Activated CD8-positive, alpha-beta memory T cell treated with anti-CD3 and anti-CD28 coated beads, Interleukin-2, amount 50 U/mL, for 4 hours (primary cell): ENCODE measurements around the gene GLIPR1L1.
"Not testable (repeated sequence)": the region's sequence is repeated elsewhere in the genome, so short reads cannot be mapped to it uniquely, and the experiment has no call there.

Experiments used
- DNase-seq: peaks from one replicate; pipeline ENCODE4 v3.0.0-alpha.2; 2020

Gene GLIPR1L1, protein sequence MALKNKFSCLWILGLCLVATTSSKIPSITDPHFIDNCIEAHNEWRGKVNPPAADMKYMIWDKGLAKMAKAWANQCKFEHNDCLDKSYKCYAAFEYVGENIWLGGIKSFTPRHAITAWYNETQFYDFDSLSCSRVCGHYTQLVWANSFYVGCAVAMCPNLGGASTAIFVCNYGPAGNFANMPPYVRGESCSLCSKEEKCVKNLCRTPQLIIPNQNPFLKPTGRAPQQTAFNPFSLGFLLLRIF

DNA sequence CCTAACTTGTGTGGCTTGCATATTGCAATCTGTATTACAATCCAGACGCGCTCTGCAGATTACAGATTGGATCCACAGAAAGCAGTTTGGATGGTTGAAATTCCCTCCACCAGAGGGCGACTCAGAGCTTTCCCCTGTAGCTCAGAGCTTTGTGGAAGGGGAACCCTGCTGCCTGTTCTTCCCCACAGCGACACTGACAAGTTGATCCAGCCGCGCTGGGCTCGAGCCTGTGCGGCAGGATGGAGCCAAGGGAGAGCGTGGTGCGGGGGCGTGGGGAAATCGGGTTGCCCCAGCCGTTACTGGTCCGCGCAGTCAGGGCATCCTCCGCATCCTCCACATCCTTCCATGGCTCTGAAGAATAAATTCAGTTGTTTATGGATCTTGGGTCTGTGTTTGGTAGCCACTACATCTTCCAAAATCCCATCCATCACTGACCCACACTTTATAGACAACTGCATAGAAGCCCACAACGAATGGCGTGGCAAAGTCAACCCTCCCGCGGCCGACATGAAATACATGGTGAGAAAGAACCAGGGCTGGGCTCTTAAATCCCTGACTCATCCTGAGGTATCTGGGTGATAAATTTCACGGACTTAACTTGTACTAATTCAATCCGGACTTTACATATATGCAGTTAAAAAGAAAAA, at the start of gene GLIPR1L1:
TSS of gene GLIPR1L1 (plus strand) at position 287 of the 647 bp plus-strand sequence. CDS start at position 346, 59 bp downstream.
- DNase-seq: peak; percentile 83

DNA sequence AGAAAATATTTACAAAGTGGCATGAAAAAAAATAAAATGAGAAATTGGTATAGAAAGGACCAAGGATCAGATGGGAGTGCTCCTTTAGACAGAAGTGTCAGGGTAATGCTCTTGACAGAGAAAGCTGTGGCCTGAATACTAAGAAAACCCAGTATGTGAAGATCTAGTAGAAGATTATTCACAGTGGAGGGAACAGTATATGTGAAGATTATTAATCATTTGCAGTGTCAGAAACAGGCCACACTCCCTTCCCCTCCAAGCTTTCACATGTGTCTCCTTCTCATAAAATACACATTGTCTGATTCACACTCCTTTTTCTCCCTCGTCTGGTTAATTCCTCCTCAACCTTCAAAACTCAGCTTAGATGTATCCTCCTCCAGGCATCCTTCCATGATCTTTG, 45.6 kb upstream of the GLIPR1L1 start:
- DNase-seq: no peak

DNA sequence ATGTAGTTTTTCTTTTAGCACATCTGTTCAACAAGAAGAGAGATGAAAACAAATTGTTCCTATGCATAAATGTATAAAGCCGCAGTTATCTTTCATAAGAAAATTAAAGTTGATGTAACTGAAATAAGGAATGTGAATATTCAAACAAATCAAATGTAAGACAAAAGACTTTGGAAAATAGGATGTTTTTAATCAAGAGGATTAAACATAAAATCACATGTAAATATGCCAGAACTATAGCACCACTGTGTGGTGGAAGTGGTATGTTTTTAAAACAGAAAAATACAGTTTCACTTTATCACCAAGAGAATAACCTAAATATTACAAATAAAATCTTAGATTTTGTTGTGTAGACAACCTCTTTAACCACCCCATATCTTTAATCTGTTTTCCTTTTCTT, 44.7 kb upstream of the GLIPR1L1 start:
- DNase-seq: no peak

DNA sequence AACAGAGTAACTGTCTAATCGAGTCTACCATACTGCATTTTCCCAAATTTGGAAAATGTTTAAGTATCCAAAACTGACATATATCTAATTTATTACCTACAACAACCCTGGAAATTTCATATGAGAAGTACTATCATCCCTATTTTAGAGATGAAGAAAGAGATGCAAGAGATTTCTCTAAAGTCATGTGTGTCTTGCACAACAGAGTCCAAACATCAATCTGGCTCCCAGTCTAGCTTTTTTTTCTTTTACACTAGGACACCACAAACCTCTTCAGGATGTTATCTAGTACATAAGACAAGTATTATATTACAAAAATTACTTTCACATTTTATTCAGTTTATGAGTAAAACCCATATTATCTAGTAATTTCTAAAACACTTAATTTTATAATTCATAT, 43.5 kb upstream of the GLIPR1L1 start:
- DNase-seq: no peak

DNA sequence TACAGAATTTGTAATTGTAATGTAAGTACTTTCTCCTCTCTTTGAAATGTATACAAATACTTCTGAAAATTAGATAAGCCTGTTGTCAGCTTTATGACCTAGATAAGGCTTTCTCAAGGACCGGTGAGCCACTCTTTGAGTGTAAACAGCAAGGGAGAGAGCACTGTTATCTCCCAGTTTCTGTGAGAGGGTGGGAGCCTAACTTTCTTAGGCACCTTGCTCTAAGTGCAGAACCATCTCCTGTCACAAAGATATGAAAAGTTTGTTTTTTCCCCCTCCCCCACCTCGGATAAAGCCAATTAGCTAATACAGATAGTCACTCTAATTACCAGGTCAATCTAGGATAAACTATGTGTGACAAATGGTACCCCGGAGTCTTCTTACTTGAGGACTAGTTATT, 40.1 kb upstream of the GLIPR1L1 start:
- DNase-seq: no peak

DNA sequence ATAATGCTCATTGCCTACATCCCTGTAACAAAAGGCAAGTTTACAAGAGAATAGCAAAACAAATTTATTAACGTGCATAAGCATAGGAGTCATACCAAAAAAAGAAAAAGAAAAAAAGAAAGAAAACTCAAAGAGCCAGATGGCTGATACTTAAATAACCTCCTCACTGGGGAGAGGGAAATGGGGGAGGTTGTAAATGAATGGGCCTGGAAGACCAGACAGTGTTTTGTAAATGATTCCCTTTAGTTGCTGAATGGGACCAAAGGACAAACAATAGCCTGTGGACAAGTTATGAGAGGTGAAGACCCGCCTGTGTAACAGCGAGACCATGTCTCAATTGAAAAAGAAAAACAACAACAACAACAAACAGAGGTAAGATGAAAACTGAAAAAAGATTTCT, 39.7 kb upstream of the GLIPR1L1 start:
- no peak for DNase-seq

DNA sequence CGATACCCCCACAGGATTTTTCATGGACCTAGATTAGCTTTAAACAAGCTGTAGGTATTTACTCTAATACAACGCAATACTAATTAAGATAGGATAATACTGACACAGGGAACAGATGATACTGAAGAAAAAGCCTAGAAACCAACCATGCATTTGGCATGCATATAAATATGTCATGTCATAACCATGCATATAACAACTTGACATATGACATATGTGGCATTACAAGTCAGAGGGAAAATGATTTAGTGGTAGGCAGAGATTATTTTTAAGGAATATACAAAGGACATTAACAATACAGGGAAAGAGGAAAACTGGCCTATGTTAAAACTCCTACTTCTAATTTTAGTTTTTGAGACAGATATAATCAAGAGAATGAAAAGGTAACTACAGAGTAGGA, 32.2 kb upstream of the GLIPR1L1 start:
- DNase-seq: no peak

DNA sequence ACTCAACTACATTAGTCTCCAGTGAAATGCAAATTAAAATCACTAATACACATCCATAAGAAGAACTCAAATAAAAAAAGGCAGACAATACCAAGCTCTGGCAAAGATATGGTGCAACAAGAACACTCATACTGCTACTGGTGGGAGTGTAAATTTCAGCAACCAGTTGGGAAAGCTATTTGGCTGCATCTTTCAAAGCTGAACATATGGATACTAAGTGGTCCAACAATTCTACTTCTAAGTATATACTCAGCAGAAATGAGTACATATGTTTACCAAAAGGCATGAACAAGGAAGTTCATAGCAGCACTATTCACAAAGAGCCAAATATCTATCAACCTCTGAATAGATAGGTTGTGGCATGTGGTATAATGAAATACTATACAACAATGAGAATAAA, 31.7 kb upstream of the GLIPR1L1 start:
- DNase-seq: no peak

DNA sequence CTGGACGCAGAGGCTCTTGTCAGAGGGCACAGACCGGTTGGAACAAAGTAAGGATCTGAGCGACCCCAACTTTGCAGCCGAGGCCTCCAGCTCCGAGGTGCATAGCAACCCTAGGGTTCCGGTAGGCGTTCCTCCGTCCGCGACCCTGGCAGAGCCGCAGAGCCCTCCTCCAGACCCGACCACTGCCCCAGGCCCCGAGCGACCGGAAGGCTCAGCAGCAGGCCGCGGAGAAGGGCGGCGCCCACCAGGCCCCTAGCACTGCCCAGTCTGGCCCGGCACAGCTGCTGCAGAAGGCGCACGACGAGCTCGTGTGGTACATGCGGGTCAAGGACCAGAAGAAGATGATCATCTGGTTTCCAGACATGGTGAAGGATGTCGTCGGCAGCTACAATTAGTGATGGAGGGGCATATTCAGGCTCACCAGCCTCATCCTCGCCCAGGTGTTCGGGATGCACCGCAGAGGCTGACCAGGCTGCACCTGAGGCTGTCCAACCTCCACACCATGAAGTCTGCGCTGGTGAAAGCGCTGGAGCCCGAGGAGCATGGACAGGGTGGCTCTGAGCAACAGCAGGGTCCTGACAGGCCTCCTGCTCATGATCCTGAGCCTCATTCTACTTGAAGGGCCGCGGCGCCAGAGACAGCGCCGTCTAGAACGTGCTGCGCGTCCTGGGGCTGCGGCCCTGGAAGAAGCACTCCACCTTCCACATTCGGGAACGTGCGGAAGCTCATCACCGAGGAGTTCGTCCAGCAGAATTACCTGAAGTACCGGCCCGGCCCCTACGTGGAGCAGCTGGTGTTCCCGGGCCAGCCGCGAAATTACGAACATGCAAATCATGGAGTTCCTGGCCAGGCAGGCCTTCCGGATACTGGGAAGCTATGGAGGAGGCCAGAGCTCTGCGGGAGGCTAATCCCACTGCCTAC, 28.8 kb upstream of the GLIPR1L1 start:
- no peak for DNase-seq

DNA sequence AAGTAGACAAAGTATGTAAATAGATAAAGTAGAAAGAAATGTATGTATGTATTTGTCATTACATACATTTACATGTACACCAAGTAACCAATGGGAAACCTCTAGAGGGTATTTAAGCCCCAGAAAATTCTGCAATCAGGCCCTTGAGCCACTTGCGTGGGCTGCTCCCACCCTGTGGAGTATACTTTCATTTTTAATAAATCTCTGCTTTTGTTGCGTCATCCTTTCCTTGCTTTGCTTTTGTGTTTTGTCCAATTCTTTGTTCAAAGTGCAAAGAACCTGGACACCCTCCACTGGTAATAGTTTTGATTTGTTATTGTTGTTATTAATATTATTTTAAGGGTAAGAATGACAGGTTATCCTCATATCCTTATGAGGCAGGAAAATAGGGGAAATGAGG, 26.2 kb upstream of the GLIPR1L1 start:
- DNase-seq: no peak

DNA sequence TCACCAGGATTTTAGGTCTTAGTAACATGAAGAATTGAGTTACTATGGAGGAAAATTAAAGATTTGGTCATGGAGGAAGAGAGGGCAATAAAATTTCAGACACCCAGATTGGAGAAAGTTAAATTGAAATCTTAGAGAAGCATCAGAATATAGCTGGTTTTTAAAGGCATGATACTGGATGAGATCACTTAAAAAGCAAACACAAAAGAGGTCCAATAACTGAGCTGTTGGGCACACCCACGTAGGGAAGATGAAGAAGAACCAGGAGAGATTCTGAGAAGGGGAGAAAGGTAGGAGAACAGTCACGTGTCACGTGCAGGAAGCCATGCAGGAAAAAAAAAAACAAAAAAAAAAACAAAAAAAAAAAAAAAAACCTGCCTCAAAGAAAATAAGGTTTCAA, 23.1 kb upstream of the GLIPR1L1 start:
- no peak for DNase-seq

DNA sequence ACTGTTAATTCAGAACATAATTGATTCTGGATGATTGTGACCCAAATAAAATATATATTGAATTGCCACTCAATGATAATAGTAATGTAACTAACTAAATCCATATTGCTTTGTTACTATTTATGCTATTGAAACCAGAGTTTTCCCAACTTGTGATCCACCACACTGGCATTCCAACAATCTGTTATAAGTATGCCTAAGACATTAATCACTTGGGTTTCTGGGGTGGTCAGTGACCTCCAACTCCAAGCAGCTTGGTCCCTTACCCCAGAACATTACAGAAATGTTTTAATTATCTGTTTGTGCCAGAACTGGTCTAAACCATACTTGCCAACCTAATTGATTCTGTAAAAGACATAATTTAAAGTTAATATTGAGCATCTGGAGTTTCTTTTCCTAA, 19.0 kb upstream of the GLIPR1L1 start:
- DNase-seq: no peak

DNA sequence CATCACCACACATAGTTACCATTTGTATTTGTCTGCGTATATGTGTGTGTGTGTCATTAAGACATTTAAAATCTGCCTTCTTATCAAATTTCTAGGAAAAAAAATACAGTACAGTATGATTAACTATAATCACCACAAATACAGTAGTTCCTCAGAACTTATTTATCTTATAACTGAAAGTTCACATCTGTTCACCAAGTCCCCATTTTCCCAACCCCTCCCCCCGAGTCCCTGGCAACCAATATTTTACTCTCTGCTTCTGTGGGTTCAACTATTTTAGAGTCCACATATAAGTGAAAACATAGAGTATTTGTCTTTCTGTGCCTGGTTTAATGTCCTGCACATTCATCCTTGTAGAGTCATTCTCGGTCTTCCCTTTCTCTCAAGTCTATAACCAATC, 16.7 kb upstream of the GLIPR1L1 start:
- DNase-seq: no peak

DNA sequence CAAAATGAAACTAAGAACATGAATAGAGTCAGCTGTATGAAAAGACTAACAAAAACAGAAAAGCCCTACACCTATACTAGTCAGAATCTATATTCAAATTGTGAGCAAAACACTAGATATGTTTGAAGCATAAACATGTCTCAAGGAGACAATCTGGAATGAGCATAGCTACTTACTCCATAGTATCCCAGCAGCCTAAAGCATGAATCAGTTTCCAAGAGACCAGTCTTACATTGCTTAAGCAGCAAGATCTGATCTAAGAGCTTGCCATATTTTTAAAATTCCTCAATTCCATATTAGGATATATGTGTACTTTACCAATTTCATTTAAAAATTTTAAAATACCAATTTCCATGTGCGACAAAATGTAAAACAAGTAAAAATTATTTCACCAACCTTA, 12.0 kb upstream of the GLIPR1L1 start:
- no peak for DNase-seq

DNA sequence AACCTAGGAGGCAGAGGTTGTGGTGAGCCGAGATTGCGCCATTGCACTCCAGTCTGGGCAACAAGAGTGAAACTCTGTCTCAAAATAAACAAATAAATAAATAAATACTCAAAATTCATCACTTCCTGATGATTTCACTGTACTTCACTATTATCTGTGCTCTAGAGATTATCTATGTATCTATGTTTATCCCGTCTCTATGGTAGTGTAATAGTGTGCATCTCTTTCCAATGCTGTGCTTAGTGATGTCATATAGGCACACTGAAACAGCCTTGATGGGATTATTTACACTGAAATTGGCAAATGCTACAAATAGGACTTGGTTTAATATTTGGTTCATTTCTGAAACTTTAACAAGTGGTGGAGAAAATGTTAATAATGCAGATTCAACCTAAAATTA, 10.8 kb upstream of the GLIPR1L1 start:
- no peak for DNase-seq

DNA sequence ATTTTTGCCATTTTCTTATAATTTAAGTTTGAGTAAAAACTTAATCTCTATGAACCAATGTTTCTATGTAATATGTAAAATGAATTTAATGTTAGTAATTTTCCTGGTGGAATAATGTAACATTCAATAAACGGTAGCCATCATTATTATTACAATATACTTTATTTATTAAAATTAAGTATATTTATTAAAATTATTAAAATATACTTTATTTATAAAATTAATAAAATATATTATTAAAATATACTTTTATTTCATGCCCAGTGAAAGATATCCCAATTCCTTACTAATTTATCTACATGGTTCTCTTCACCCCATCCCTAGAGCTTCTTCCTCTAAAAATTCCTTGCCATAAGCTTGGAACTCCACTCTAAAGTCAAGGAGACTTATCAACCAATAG, 6.8 kb upstream of the GLIPR1L1 start:
- no peak for DNase-seq

DNA sequence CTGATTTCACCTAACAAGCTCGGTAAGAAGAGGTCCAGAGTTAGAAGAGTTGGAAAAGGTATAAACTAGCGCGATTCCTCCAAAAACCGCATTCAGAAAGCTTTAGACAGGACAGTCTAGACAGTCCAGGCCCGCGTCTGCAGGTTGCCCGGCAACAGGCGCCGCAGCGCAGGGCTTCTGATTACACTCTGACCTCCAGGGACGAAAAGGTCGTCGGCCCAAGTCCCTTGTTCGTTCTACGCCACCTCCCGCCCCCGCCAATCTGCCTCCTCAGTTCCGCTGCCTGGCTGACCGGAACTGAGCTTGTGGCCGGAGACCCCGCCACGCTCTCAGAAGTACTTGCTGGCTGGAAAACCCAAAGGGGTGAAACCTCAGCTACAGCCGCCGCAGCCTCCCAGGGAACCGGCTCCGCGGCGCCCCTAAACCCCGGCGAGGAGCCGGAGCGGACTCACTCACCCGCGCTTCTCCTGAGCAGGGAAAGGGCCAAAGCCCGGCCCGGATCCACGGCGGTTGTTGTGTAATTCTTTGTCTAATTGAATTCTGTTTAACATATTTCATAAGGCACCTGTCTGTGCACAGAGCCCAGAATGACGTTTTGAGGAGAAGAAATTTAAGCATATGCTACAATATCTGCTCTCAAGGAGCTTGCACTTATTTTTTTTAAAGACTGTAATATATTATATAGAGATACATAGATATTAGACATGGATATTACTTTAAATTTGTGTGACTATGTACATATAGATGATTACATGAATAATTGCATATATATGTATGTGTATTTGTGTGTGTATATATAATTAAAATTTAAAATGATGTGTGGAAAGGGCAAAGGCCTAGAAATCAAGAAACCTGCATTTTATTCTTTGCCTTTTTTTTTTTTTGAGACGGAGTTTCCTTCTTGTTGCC, 4.3 kb upstream of the GLIPR1L1 start, which contains the start of gene CAPS2:
TSS of gene CAPS2 (minus strand) at position 407 of the 909 bp plus-strand sequence. CDS start 3,826 bp downstream, outside the sequence.
- peak; percentile 47 for DNase-seq

DNA sequence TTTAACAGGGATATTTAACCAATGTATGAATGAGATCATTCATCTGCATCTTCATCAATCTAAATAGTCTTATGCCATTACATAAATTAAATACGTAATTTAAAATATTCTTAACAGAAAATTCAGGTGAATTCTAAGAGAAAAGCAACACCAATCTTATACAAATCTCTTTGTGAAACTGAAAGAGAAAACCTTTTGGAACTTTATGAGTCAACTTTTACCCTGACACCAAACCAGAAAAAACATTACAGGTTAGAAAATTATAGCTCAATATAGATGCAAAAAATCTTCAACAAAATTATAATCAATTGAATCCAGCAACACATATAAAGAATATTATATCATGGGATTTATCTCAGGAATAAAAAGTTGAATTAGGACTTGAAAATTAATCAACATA, 3.4 kb downstream of the GLIPR1L1 start:
- no peak for DNase-seq

DNA sequence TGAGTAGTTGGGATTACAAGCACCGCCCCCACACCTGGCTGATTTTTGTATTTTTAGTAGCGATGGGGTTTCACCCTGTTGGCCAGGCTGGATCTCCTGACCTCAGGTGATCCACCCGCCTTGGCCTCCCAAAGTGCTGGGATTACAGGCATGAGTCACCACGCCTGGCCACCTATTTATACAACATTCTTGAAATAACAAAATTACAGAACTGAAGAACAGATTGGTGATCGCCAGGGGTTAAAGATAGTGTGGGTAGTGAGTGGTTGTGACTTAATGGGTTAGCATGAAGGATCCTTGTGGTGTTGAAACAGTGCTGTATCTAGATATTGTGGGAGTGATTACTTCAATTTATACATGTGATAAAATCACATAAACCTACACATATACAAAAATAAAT, 7.4 kb downstream of the GLIPR1L1 start:
- DNase-seq: no peak

DNA sequence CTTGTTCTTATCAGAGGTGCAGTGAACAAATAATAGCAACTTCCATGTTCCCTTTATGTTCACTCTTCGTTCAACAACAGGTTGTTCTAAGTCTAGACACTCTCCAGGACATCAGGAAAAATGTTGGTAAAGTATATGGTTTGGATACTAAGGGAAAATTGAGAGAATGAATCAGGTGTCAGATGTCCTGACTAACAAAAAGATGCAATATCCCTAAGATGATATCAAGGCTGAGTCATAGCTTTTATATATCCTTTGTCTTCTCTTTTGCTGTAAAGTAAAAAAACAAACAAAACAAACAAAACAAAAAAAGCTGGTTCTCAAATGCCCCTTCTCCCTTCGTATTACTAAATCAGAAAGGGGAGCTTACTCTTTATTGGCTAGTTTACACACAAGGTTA, 11.1 kb downstream of the GLIPR1L1 start:
- DNase-seq: no peak

DNA sequence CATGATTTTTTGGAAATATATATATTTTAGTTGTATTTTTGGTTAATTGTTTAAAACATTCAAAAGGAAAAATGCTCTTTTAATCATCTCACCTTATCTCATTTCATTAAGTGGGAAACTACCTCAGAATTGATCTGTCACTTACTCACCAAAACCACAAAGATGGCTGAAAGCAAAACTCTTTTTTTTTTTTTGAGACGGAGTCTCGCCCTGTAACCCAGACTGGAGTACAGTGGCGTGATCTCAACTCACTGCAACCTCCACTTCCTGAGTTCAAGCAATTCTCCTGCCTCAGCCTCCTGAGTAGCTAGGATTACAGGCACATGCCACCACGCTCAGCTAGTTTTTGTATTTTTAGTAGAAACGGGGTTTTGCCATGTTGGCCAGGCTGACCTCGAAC, 11.7 kb downstream of the GLIPR1L1 start:
- DNase-seq: not testable (repeated sequence)

DNA sequence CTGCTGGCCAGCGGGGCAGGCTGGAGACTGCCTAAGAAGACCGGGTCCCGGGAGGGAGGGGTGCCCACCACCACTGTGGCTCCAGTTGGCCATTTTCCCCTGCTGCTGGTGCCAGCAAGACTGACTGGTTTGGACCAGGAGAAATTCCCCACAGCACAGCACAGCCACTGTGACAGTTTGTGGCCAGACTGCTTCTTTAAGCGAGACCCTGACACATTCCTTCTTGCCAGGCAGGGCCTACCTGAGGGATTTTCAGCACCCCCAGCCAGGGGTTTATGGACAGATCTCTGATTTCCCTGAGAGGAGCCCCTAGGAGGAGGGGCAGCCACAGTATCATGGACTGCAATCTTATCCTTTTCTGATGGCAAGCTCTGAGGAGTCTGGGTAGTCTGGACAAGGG, 15.5 kb downstream of the GLIPR1L1 start:
- no peak for DNase-seq

DNA sequence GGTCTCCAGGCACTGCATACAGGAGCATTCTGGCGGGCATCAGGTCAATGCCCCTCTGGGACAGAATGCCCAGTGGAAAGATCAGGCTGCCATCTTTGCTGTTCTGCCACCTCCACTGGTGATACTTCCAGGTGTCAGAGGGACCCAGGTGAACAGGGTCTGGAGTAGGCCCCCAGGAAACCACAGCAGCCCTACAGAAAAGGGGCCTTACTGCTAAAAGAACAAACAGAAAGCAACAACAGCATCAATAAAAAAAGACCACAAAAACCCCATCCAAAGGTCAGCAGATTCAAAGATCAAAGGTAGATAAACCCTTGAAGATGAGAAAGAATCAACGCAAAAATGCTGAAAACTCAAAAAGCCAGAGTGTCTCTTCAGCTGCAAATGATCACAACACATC, 15.9 kb downstream of the GLIPR1L1 start:
- no peak for DNase-seq
